IPS DF 19.7 (cell line): Measurements from ENCODE around the gene QKI.
"Not testable (repeated sequence)": the region's sequence is repeated elsewhere in the genome, so short reads cannot be mapped to it uniquely, and the experiment has no call there.

Experiments
- DNase-seq: peaks from one replicate; pipeline ENCODE4 v3.0.0-alpha.2; 2013; ENCODE audit warnings: low read depth, low spot score

The QKI gene

GRCh38 chr6:163414117-163414945, at the start of gene QKI:
QKI (plus strand) TSS chr6:163414718; CDS start chr6:163415194, 476 bp downstream.
- no peak for DNase-seq

DNA sequence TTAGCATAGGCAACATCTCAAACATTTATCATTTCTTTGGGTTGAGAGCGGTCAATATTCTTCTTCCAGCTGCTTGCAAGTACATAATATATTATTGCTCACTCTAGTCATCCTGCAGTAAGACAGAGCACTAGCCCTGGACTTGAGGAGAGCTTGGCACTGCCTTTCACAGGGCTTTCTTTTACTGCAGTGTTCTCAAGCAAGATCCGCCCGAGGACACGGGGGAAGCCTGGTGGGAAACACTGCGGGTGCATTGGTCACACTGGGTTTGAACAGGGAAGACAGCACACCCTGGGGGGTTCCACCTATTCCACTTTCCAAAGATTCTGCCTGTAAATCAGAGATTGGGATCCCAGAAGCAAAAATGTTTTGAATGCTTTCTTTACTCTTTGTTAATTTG, 48.2 kb upstream of the QKI start:
- DNase-seq, result no peak

GRCh38 chr6:163367497-163368183, 46.9 kb upstream of the QKI start:
- DNase-seq, result no peak

DNA sequence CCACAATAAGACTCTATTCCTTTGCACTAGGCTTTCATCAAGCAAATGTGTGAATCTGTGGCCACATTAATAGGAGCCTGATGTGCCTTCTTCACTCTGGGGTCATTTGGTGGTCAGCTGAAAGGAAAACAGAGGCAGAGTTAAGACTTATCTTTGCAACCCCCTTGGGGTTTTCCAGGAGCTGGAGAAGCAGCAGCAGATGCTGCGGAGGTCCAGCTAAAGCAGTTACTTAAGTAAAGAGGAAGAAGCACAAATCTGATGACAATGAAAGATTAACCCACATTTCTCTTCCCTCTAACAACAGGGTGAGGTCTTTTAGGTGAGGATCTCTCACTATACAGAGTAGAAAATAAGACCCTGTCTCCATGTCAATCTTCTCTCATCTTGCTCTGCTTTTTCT, 45.4 kb upstream of the QKI start:
- no peak for DNase-seq

DNA sequence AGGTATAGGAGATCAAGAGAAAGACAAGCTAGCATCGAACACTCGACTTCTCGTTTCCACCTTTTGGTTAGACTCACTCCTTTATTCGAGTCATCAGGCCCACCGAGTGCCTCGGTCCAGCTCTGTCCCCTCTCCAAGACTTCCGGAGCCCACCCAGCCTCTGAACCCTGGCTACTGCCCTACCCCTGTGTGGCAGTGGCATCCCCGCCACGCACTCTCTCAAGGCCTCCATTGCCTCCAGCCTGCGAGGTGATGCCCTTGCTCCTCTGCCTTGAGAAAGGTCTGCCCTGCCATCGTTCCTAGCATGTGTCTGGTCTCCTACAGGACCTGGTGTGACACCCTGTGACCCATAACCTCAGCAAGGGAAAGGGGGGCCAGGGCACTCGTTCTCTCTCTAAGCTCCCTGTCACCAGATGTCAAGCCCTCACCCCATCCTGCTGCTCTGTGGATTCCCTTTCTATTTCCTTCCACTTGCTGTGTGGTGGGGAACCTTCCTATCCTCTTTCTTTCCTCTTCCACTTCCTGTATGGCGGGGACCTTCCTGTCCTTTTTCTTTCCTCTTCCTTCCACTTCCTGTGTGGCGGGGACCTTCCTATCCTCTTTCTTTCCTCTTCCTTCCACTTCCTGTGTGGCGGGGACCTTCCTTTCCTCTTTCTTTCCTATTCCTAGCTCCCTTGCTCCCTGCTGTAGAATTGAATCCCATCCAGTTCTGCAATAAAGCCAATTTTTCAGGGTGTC, 44.7 kb upstream of the QKI start:
- DNase-seq, result no peak

DNA sequence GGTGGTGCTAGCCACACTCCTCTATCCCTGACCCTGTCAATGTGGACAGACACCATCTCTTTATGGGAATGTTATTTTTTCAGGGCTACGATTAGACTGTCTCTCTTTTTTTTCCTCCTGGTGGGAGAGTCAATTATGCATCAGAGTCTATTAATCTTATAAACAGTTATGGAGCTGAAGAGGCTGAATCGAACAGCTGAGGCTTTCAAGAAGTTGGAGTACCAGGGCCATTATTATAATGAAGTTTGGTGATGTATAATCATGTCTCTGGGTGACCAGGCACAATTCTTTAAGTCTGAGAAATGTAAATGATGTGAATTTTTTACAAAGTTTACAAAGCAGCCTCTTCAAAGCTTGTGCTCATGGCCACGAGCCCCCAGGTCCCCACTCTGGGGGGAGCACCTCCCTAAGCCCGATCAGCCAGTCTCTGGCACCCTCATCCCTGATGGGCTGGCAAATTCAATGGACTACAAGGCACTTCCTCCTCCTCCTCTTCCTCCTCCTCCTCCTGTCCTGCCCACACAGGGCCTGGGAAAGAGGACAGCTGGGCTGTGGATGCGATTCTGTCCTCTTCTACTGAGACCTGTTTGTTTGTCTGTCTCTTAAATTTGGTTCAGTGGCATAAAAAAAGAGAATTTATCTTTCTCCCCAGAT, 43.9 kb upstream of the QKI start:
- no peak for DNase-seq

DNA sequence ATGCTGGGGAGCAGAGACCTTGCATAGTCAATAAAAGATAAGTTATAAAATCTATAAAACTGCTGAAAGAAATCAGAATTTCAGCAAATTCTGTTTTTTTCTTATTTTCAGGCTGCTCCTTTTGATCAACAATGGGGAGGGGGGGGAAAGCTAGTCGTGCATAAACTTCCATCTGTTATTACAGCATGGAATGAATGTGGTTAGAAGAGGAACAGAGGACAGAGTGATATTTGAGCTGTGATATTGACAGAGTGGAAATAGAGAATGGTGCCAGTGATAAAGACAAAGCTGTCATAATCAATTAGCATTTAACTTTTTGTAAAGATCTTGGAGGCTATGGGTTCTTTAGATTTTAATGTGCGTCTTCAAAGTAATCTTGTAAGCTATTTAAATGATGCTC, 43.4 kb upstream of the QKI start:
- no peak for DNase-seq

DNA sequence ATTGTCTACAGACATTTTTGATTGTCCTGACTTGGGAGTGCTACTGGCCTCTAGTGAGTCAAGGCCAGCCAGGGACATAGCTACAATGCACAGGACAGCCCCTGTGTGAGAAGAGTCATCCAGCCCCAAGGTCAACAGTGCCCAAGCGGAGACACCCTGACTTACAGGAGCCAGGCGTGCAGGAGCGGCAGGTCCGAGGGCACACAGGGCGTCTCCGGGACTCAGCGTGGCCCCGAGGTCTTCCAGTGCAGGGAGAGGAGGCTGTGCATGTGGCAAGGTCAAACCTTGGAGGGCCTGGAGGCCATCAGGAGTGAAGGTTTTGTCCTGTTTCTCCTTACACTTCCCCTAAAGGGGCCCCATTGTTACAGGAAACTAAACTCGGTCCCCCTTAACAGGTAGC, 41.3 kb upstream of the QKI start:
- no peak for DNase-seq

GRCh38 chr6:163375361-163375760, 39.2 kb upstream of the QKI start:
- DNase-seq, result no peak

GRCh38 chr6:163376187-163376586, 38.3 kb upstream of the QKI start:
- DNase-seq, result no peak

- DNase-seq, result no peak
Measured at GRCh38 chr6:163377561-163377960, 37.0 kb upstream of the QKI start.

GRCh38 chr6:163380216-163380615, 34.3 kb upstream of the QKI start:
- no peak for DNase-seq

DNA sequence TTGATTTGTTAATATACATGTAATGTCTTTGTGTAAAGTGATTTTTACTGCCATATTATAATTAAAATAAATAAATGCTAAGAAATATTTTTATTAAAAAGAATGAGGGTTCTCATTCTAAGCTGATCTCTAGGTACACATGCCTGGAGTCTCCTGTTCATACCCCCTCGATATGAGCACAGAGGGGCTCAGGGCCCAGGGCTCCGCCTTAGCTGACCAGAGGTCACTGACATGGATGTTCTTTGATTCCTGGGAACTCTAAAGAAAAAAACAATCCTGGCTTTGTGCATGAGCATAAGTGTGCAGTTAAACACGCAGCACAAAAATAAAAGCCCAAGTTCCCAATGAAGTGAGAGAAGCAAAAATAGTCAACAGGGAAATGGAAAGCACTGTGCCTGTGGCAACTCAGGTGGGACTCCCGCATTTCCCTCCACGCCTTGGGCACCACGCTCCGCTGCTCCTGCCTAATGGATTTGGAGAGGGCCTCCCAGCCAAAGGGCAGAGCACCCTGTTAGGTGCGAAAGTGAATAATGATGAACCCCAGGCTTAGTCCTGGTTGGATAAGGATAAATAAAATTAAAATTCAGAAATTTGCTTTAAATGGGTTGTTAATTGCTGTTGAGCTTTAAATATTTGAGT, 33.3 kb upstream of the QKI start:
- no peak for DNase-seq

DNA sequence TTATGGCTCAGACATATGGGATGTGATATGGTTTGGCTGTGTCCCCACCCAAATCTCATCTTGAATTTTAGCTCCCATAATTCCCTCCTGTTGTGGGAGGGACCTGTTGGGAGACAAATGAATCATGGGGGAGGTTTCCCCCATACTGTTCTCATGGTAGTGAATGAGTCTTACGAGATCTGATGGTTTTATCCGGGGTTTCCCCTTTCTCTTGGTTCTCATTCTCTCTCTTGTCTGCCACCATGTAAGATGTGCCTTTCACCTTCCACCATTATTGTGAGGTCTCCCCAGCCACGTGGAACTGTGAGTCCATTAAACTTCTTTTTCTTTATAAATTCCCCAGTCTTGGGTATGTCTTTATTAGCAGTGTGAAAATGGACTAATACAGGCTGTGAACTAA, 31.1 kb upstream of the QKI start:
- not testable (repeated sequence) for DNase-seq

GRCh38 chr6:163383912-163384311, 30.6 kb upstream of the QKI start:
- DNase-seq, result no peak

DNA sequence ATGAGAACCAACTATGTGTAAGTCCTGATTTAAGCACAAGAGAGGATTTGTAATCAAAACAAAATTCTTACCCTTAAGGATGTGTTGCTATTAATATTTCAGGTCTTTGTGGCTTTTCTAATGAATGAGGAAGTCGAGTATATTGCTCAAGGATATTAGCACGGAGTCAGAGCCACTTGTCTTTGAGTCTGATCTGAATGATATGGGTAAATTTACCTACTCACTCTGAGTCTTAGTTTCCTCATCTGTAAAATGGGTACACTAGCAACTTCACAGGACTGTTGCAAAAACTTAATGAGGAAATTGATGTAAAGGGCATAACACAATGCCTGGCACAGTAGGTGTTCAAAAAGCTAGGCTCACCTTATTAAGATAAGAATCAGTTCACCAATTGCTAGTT, 30.0 kb upstream of the QKI start:
- no peak for DNase-seq

GRCh38 chr6:163385503-163385902, 29.0 kb upstream of the QKI start:
- DNase-seq, result not testable (repeated sequence)

GRCh38 chr6:163386329-163386908, 28.1 kb upstream of the QKI start:
- no peak for DNase-seq

- no peak for DNase-seq
Measured at GRCh38 chr6:163387317-163387716, 27.2 kb upstream of the QKI start.

DNA sequence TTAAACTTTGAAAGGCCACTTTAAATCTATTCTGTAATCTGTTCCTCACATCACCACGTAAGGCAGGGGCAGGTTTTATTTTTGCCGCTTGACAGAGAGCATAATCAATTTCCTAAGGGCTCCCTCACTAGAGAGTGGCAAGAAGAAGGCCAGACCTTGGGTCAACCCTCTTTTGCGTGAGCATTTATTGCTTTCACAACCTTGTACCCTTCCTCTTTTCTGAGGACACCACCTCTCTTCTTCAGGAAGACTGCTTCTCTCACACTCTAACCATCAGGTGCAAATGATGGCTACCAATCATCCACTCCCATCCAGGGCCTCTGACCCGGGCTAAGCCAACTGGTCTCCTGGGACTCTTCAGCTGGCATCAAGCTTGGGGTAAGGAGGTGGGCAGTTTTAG, 25.2 kb upstream of the QKI start:
- no peak for DNase-seq

- DNase-seq, result no peak
Measured at GRCh38 chr6:163390770-163391169, 23.7 kb upstream of the QKI start.
